Activated naive CD4-positive, alpha-beta T cell (primary cell): ENCODE results near the gene SPINT4.

Experiments used
- DNase-seq, 4 experiments: peaks; one replicate each; lab custom pipeline; 2025; lab: John Stamatoyannopoulos, UW

Gene SPINT4

GRCh38 chr20:45765307-45765875 is 43.2 kb downstream of the SPINT4 start:
- no peak for DNase-seq

- DNase-seq: no peak
These were observed 43.8 kb downstream of the SPINT4 start for GRCh38 chr20:45765980-45766379.

GRCh38 chr20:45768479-45768878 is 46.3 kb downstream of the SPINT4 start:
- DNase-seq: no peak

DNA sequence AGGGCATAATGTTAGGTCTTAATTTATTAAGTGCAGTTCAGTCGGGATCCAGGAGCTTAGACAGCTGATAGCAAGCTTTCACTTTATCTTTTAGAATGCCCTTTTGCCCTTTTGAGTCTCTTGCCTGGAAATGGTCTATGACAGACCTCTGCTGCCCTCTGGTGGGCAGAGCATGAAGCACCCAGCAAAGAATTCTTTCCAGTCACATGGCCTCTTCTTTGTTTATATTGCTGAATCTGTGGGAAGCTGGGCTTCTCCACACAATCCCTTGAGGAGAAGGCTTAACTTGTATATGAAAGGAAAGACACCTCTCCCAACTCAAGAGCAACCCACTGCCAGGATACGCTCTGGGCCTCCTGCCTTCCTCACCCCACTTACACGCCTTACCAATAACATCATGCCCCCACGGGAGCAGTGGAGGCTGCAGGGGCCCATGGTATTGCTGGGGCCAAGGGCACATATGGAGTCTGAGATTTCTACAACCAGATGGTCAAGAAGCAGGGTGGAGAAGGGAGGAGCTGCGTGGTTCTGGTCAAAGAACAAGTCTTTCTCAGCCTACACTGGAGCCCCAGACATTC is 49.1 kb downstream of the SPINT4 start:
- DNase-seq: peak; percentile 34 to 73 (median 62)

GRCh38 chr20:45772693-45773092 is 50.5 kb downstream of the SPINT4 start:
- no peak for DNase-seq

- DNase-seq: no peak
These were observed 52.8 kb downstream of the SPINT4 start for GRCh38 chr20:45774945-45775344.

DNA sequence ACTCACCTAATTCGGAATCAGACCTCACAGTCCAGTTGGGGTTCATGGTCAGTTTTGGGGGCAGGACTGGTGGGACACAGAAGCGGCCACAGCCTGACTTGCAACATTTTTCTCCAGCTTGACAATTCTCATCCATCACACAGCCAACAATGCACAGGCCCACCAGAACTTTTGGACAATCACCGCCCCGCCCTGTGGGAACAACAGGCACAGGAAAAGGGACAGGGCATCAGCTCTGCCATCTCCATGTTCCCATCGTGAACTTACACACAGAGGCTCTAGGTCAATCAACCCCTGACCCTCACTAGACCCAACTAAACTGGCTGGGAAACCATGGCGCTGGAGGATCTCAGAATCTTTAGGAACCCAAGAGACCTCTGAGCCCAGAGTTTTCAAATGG is 53.3 kb downstream of the SPINT4 start:
- no peak for DNase-seq
